ENCODE results near the gene TSPAN14. TPM values are rescaled to one million over a fixed set of nuclear protein-coding genes. Genes with fewer than 3 reads are reported as not detected.
A peak's percentile ranks its signal among the peaks of the same experiment; 100 is the strongest.

The TSPAN14 gene
- total and polyA plus RNA-seq, 12 donors, result 13.1 to 112 (median 45.5) TPM

GRCh38 chr10:80544316-80544953 lies 90.3 kb downstream of the TSPAN14 start:
- no peak for DNase-seq
- intact Hi-C loops (cut with DNase I), result no loop called here
- 82 to 94% (median 89%) methylated on average over 9 to 12 of the region's 12 CpGs for WGBS, 4 donors
- Histone ChIP-seq H3K27ac (no peak overlapping the region), H3K27me3 (no peaks in the 10 kb centered on the region), H3K4me3 (no peak overlapping the region), H3K4me1 (replicated peaks in 1 of 2) (no peaks in the 10 kb centered on the region), H3K36me3 (replicated peaks in 1 of 2) (no peaks in the 10 kb centered on the region), H3K9me3 (replicated peaks in 1 of 3) (no peaks in the 10 kb centered on the region)
- TF ChIP-seq POLR2A (IDR thresholded peaks at IDR 0.05), result no peak
- no peak for TF ChIP-seq CTCF (IDR thresholded peaks at IDR 0.05)

GRCh38 chr10:80545258-80545881 lies 91.3 kb downstream of the TSPAN14 start:
- no peak for DNase-seq
- Histone ChIP-seq H3K36me3 (replicated peaks in 1 of 2) (no peaks in the 10 kb centered on the region), H3K27ac (no peak overlapping the region), H3K4me1 (replicated peaks in 1 of 2) (no peaks in the 10 kb centered on the region), H3K9me3 (replicated peaks in 1 of 3) (no peaks in the 10 kb centered on the region), H3K27me3 (no peaks in the 10 kb centered on the region), H3K4me3 (no peak overlapping the region)
- no peak for TF ChIP-seq POLR2A (IDR thresholded peaks at IDR 0.05)
- no peak for TF ChIP-seq CTCF (IDR thresholded peaks at IDR 0.05)
- 81 to 84% (median 82%) methylated on average over 7 of the region's 7 CpGs for WGBS, 4 donors
- intact Hi-C loops (cut with DNase I), result no loop called here

- intact Hi-C loops (cut with DNase I), result no loop called here
- TF ChIP-seq CTCF (IDR thresholded peaks at IDR 0.05), result no peak
- TF ChIP-seq POLR2A (IDR thresholded peaks at IDR 0.05), result no peak
- H3K4me1 ChIP-seq (replicated peaks in 1 of 2), result no peaks in the 10 kb centered on the region
- WGBS, 4 donors, result 31 to 56% (median 40%) methylated on average over 5 of the region's 5 CpGs
- H3K27ac ChIP-seq, result no peak overlapping the region
- H3K27me3 ChIP-seq, result no peaks in the 10 kb centered on the region
- H3K4me3 ChIP-seq, result no peak overlapping the region
- DNase-seq, result peak in 2 of 7 donors; percentile 7 to 38
- H3K36me3 ChIP-seq (replicated peaks in 1 of 2), result no peaks in the 10 kb centered on the region
- no peaks in the 10 kb centered on the region for H3K9me3 ChIP-seq (replicated peaks in 1 of 3)
These were observed 98.1 kb downstream of the TSPAN14 start for GRCh38 chr10:80552151-80552646.

- intact Hi-C loops (cut with DNase I), result no loop called here
- no peak for DNase-seq
- 74 to 84% (median 79%) methylated on average over 5 of the region's 5 CpGs; no CpG with 5 or more reads in 1 of the 4 donors for WGBS, 4 donors
These were observed 99.3 kb downstream of the TSPAN14 start for GRCh38 chr10:80553436-80553835.

More at GRCh38 chr10:80553436-80553835, 99.3 kb downstream of the TSPAN14 start:
- H3K27ac ChIP-seq, result no peak overlapping the region
- TF ChIP-seq POLR2A (IDR thresholded peaks at IDR 0.05) (no peak), CTCF (IDR thresholded peaks at IDR 0.05) (no peak)
- H3K4me1 ChIP-seq (replicated peaks in 1 of 2), result no peaks in the 10 kb centered on the region
- no peaks in the 10 kb centered on the region for H3K36me3 ChIP-seq (replicated peaks in 1 of 2)
- H3K27me3 ChIP-seq, result no peaks in the 10 kb centered on the region
- no peak overlapping the region for H3K4me3 ChIP-seq
- H3K9me3 ChIP-seq (replicated peaks in 1 of 3), result no peaks in the 10 kb centered on the region

Measured in adrenal gland (tissue), 12 donors.